ENCODE results near the gene STRIP1. TPM values are rescaled to one million over a fixed set of nuclear protein-coding genes. Genes with fewer than 3 reads are reported as not detected.

The STRIP1 gene
- total and polyA plus RNA-seq, 10 of the 15 experiments (the other 5 are each of a cell fraction or from before 2014, with no cell fraction given): 6.3 to 26.6 (median 18.0) TPM

DNA sequence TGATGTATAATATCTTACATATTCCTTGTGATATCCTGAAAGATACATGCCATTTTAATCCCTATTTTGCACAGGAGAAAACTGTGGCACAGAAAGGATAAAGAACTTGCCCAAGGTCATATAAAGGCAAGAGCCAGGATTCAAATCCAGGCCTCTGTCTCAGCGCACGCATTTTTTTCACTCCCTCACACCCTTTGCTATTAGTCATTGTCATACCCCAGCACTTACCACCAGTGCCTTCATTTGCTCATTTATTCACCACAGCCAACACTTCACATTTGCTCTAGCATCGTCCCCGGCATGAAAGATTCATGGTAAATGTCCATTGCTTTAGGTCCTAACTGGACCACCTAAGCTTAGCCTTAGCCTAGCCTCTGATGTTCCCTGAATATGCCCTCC, 21.9 kb downstream of the STRIP1 start:
- intact Hi-C loops (cut with micrococcal nuclease; ENCODE audit: unreplicated experiment) (no loop called here), in situ Hi-C loops (cut with MboI) (no loop called here)
- Histone ChIP-seq H3K27ac (ENCODE audit: control insufficient read depth, insufficient read depth) (no peak overlapping the region), H3K9ac (ENCODE audit: control insufficient read depth, insufficient read depth, low read length) (no peak overlapping the region), H3K9me3 (replicated peaks; ENCODE audit: control insufficient read depth, insufficient read depth, low read length) (no peaks in the 10 kb centered on the region), H3K4me1 (ENCODE audit: control insufficient read depth, insufficient read depth, low read length) (no peaks in the 10 kb centered on the region), H2AFZ (ENCODE audit: control insufficient read depth, low read depth, low read length) (no peak overlapping the region), H3K79me2 (ENCODE audit: control insufficient read depth, insufficient read depth, low read length) (no peaks in the 10 kb centered on the region), H3K36me3 (ENCODE audit: control insufficient read depth in 2 of 2, insufficient read depth in 2 of 2, low read length in 1 of 2) (peaks cover 15 to 27% of the 10 kb centered on the region in 2 experiments), H4K20me1 (ENCODE audit: control insufficient read depth, insufficient read depth) (no peaks in the 10 kb centered on the region), H3K27me3 (replicated peaks in 1 of 2; ENCODE audit: control insufficient read depth in 2 of 2, insufficient read depth in 2 of 2, low read length in 1 of 2) (no peaks in the 10 kb centered on the region), H3K4me2 (ENCODE audit: control insufficient read depth, insufficient read depth) (no peak overlapping the region), H3K4me3 (no peak overlapping the region)
- DNase-seq (ENCODE audit: low read depth, low spot score): no peak
- 62% methylated on average over 4 of the region's 4 CpGs for WGBS (ENCODE audit: insufficient coverage, insufficient replicate concordance, low lambda C conversion rate, missing lambda C conversion rate)
- ChIA-PET SMC1A (ENCODE audit: uncharacterized antibody, unreplicated experiment) (interaction anchor here (1.5 kb wide), 1 partner anchor 49 kb away, joined by 5 read pairs; no protein-coding TSS in a partner anchor), CTCF (interaction anchor here (0.9 to 6.9 kb wide), 5 partner anchors 20 to 416 kb away, joined by 3 to 57 read pairs (median 3); partner anchors contain the start of gene STRIP1), POLR2A (no interaction called here), RAD21 (ENCODE audit: unreplicated experiment) (no interaction called here)
- BruUV-seq (replicated peaks): no TSS peak
- FAIRE-seq: no peak
- no peak for ATAC-seq
- TF ChIP-seq, protein P1, sequence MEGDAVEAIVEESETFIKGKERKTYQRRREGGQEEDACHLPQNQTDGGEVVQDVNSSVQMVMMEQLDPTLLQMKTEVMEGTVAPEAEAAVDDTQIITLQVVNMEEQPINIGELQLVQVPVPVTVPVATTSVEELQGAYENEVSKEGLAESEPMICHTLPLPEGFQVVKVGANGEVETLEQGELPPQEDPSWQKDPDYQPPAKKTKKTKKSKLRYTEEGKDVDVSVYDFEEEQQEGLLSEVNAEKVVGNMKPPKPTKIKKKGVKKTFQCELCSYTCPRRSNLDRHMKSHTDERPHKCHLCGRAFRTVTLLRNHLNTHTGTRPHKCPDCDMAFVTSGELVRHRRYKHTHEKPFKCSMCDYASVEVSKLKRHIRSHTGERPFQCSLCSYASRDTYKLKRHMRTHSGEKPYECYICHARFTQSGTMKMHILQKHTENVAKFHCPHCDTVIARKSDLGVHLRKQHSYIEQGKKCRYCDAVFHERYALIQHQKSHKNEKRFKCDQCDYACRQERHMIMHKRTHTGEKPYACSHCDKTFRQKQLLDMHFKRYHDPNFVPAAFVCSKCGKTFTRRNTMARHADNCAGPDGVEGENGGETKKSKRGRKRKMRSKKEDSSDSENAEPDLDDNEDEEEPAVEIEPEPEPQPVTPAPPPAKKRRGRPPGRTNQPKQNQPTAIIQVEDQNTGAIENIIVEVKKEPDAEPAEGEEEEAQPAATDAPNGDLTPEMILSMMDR (IDR thresholded peaks at IDR 0.05 in 2 of 3, conservative IDR thresholded peaks at IDR 0.05 in 1 of 3; ENCODE audit: control insufficient read depth in 2 of 3, extremely low read depth in 1 of 3, insufficient read depth in 1 of 3, low read depth in 3 of 3, low read length in 3 of 3): no peak
- TF ChIP-seq NR2C2 (IDR thresholded peaks at IDR 0.05; ENCODE audit: borderline replicate concordance, control insufficient read depth, insufficient read length, low read depth) (no peak), WRNIP1 (IDR thresholded peaks at IDR 0.05; ENCODE audit: borderline replicate concordance, low read depth, low read length) (no peak), ZBED1 (IDR thresholded peaks at IDR 0.05; ENCODE audit: borderline replicate concordance) (no peak), CREM (IDR thresholded peaks at IDR 0.05; ENCODE audit: low read depth) (no peak), CBX5 (IDR thresholded peaks at IDR 0.05; ENCODE audit: low read depth) (no peak), STAT3 (IDR thresholded peaks at IDR 0.05; ENCODE audit: low read depth, low read length) (no peak), CHD2 (IDR thresholded peaks at IDR 0.05; ENCODE audit: borderline replicate concordance, low read depth, low read length) (no peak), SUZ12 (IDR thresholded peaks at IDR 0.05; ENCODE audit: unreplicated experiment) (no peak), SP1 (IDR thresholded peaks at IDR 0.05; ENCODE audit: low read depth, low read length) (no peak), HDAC2 (IDR thresholded peaks at IDR 0.05) (no peak)
- TF ChIP-seq, protein P2, sequence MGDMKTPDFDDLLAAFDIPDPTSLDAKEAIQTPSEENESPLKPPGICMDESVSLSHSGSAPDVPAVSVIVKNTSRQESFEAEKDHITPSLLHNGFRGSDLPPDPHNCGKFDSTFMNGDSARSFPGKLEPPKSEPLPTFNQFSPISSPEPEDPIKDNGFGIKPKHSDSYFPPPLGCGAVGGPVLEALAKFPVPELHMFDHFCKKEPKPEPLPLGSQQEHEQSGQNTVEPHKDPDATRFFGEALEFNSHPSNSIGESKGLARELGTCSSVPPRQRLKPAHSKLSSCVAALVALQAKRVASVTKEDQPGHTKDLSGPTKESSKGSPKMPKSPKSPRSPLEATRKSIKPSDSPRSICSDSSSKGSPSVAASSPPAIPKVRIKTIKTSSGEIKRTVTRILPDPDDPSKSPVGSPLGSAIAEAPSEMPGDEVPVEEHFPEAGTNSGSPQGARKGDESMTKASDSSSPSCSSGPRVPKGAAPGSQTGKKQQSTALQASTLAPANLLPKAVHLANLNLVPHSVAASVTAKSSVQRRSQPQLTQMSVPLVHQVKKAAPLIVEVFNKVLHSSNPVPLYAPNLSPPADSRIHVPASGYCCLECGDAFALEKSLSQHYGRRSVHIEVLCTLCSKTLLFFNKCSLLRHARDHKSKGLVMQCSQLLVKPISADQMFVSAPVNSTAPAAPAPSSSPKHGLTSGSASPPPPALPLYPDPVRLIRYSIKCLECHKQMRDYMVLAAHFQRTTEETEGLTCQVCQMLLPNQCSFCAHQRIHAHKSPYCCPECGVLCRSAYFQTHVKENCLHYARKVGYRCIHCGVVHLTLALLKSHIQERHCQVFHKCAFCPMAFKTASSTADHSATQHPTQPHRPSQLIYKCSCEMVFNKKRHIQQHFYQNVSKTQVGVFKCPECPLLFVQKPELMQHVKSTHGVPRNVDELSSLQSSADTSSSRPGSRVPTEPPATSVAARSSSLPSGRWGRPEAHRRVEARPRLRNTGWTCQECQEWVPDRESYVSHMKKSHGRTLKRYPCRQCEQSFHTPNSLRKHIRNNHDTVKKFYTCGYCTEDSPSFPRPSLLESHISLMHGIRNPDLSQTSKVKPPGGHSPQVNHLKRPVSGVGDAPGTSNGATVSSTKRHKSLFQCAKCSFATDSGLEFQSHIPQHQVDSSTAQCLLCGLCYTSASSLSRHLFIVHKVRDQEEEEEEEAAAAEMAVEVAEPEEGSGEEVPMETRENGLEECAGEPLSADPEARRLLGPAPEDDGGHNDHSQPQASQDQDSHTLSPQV (IDR thresholded peaks at IDR 0.05): no peak
- TF ChIP-seq, protein P3, sequence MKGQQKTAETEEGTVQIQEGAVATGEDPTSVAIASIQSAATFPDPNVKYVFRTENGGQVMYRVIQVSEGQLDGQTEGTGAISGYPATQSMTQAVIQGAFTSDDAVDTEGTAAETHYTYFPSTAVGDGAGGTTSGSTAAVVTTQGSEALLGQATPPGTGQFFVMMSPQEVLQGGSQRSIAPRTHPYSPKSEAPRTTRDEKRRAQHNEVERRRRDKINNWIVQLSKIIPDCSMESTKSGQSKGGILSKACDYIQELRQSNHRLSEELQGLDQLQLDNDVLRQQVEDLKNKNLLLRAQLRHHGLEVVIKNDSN (IDR thresholded peaks at IDR 0.05; ENCODE audit: borderline replicate concordance, extremely low read length, insufficient read depth, low read depth, low read length): no peak
- TF ChIP-seq, protein P4, sequence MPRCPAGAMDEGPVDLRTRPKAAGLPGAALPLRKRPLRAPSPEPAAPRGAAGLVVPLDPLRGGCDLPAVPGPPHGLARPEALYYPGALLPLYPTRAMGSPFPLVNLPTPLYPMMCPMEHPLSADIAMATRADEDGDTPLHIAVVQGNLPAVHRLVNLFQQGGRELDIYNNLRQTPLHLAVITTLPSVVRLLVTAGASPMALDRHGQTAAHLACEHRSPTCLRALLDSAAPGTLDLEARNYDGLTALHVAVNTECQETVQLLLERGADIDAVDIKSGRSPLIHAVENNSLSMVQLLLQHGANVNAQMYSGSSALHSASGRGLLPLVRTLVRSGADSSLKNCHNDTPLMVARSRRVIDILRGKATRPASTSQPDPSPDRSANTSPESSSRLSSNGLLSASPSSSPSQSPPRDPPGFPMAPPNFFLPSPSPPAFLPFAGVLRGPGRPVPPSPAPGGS (IDR thresholded peaks at IDR 0.05; ENCODE audit: borderline replicate concordance, insufficient read depth, low read depth, low read length, poor library complexity, severe bottlenecking): no peak
